GM23338 (cell line): ENCODE results near the gene SLC48A1. TPM values are rescaled to one million over a fixed set of nuclear protein-coding genes. Genes with fewer than 3 reads are reported as not detected.

Source experiments
- ATAC-seq: fragments of 200-7000 bp; cut with Tn5 transposase; 3 replicates; pipeline ENCODE4 v1.9.1; 2020
- DNase-seq: peaks from one replicate; pipeline ENCODE4 v3.0.0-alpha.2; 2015; ENCODE audit warnings: low spot score
- H2AFZ ChIP-seq: fragments of 200-600 bp; sonication (generic); 2 replicates; pipeline ENCODE4 v1.8.0; 2016; ENCODE audit warnings: antibody characterized with exemption, mild to moderate bottlenecking, moderate library complexity
- H3F3A ChIP-seq: fragments of 200-600 bp; sonication (generic); replicated peaks from 2 replicates; pipeline ENCODE4 v1.8.0; 2017; ENCODE audit warnings: antibody characterized with exemption, mixed run types, low read depth
- H3K27ac ChIP-seq: fragments of 200-600 bp; sonication (generic); 2 replicates; pipeline ENCODE4 v1.6.1; 2016; ENCODE audit warnings: low read depth
- H3K27me3 ChIP-seq: fragments of 200-600 bp; sonication (generic); 2 replicates; pipeline ENCODE4 v1.8.0; 2016; ENCODE audit warnings: mild to moderate bottlenecking, mixed run types, moderate library complexity; ENCODE audit not compliant: insufficient read depth
- H3K36me3 ChIP-seq: fragments of 200-600 bp; sonication (generic); 2 replicates; pipeline ENCODE4 v1.8.0; 2016; ENCODE audit warnings: mild to moderate bottlenecking; ENCODE audit not compliant: insufficient read depth
- H3K4me1 ChIP-seq: fragments of 200-600 bp; sonication (generic); 2 replicates; pipeline ENCODE4 v1.8.0; 2016; ENCODE audit warnings: mild to moderate bottlenecking, moderate library complexity; ENCODE audit not compliant: insufficient read depth
- H3K4me2 ChIP-seq: fragments of 200-600 bp; sonication (generic); 2 replicates; pipeline ENCODE4 v1.7.1; 2017; ENCODE audit warnings: mixed run types
- H3K4me3 ChIP-seq: fragments of 200-600 bp; sonication (generic); 2 replicates; pipeline ENCODE4 v1.6.1; 2016; ENCODE audit warnings: mixed run types
- H3K79me2 ChIP-seq: fragments of 200-600 bp; sonication (generic); replicated peaks from 2 replicates; pipeline ENCODE4 v1.8.0; 2017; ENCODE audit warnings: mild to moderate bottlenecking; ENCODE audit not compliant: insufficient read depth
- H3K9me2 ChIP-seq: fragments of 200-600 bp; sonication (generic); 2 replicates; pipeline ENCODE4 v1.8.0; 2017; ENCODE audit not compliant: insufficient read depth
- H4K20me1 ChIP-seq: fragments of 200-600 bp; sonication (generic); replicated peaks from 2 replicates; pipeline ENCODE4 v1.8.0; 2017; ENCODE audit warnings: mild to moderate bottlenecking; ENCODE audit not compliant: insufficient read depth
- H3K27ac Mint-ChIP-seq: 2 replicates; pipeline ENCODE4 v1.8.0; 2020; ENCODE audit warnings: inconsistent platforms, mild to moderate bottlenecking, moderate library complexity, mixed read lengths
- H3K27me3 Mint-ChIP-seq: 3 replicates; pipeline ENCODE4 v1.8.0; 2022; ENCODE audit warnings: low read depth, mild to moderate bottlenecking, moderate library complexity, mixed read lengths, inconsistent platforms; ENCODE audit not compliant: insufficient read depth, poor library complexity
- H3K36me3 Mint-ChIP-seq: 3 replicates; pipeline ENCODE4 v1.8.0; 2021; ENCODE audit warnings: low read depth, mild to moderate bottlenecking, inconsistent platforms, moderate library complexity, mixed read lengths
- H3K4me1 Mint-ChIP-seq: 3 replicates; pipeline ENCODE4 v1.8.0; 2020; ENCODE audit warnings: mild to moderate bottlenecking, inconsistent platforms, mixed read lengths
- H3K4me3 Mint-ChIP-seq: 3 replicates; pipeline ENCODE4 v1.8.0; 2021; ENCODE audit warnings: moderate library complexity, mild to moderate bottlenecking, inconsistent platforms, mixed read lengths
- H3K9me3 Mint-ChIP-seq: 3 replicates; pipeline ENCODE4 v1.8.0; 2020; ENCODE audit warnings: moderate library complexity, mild to moderate bottlenecking, inconsistent platforms, mixed read lengths
- CREB1 ChIP-seq: fragments of 250-450 bp; sonication (Bioruptor Pico); IDR thresholded peaks from 2 replicates; pipeline ENCODE4 v1.5.0; 2020; ENCODE audit warnings: low read depth, mild to moderate bottlenecking, moderate library complexity
- CTCF ChIP-seq, 2 experiments: fragments of 200-600 bp in 1 of 2; sonication (generic) in 1 of 2; conservative IDR thresholded peaks; 2 replicates each; pipeline versions ENCODE4 v1.5.1 to v1.6.1; 2016 to 2017; ENCODE audit warnings: antibody characterized with exemption in 2 of 2, low read depth in 2 of 2, mild to moderate bottlenecking in 2 of 2, moderate library complexity in 1 of 2
- ETS1 ChIP-seq: IDR thresholded peaks from 2 replicates; pipeline ENCODE4 v1.6.1; 2016; ENCODE audit warnings: antibody characterized with exemption
- EZH2 ChIP-seq: fragments of 200-600 bp; sonication (generic); IDR thresholded peaks from one replicate; pipeline ENCODE4 v1.8.0; 2017; ENCODE audit warnings: antibody characterized with exemption, mild to moderate bottlenecking, low read depth; ENCODE audit not compliant: unreplicated experiment
- EZH2phosphoT487 ChIP-seq: fragments of 200-600 bp; sonication (generic); IDR thresholded peaks from one replicate; pipeline ENCODE4 v1.8.1; 2018; ENCODE audit warnings: antibody characterized with exemption; ENCODE audit not compliant: unreplicated experiment
- JUNB ChIP-seq: IDR thresholded peaks from one replicate; pipeline ENCODE4 v1.6.1; 2016; ENCODE audit warnings: antibody characterized with exemption; ENCODE audit not compliant: unreplicated experiment
- NANOG ChIP-seq: IDR thresholded peaks from 2 replicates; pipeline ENCODE4 v1.6.1; 2016; ENCODE audit warnings: antibody characterized with exemption, borderline replicate concordance
- POLR2AphosphoS5 ChIP-seq: IDR thresholded peaks from 2 replicates; pipeline ENCODE4 v1.6.1; 2016; ENCODE audit warnings: antibody characterized with exemption, low read depth
- REST ChIP-seq: IDR thresholded peaks from one replicate; pipeline ENCODE4 v1.6.1; 2018; ENCODE audit warnings: antibody characterized with exemption; ENCODE audit not compliant: unreplicated experiment
- STAT1 ChIP-seq: IDR thresholded peaks from one replicate; pipeline ENCODE4 v1.6.1; 2016; ENCODE audit warnings: antibody characterized with exemption; ENCODE audit not compliant: unreplicated experiment
- ZNF114 ChIP-seq: fragments of 250-450 bp; sonication (Bioruptor Pico); IDR thresholded peaks from 2 replicates; pipeline ENCODE4 v1.5.0; 2020; ENCODE audit warnings: mild to moderate bottlenecking, moderate library complexity
- ZNF331 ChIP-seq: fragments of 250-450 bp; sonication (Bioruptor Pico); IDR thresholded peaks from 2 replicates; pipeline ENCODE4 v1.5.0; 2020; ENCODE audit warnings: low read depth, mild to moderate bottlenecking, moderate library complexity
- polyA plus RNA-seq: library from polyadenylated mRNA; unstranded; fragments of >200 nt; fragmentation: Nextera tagmentation; extraction: Ambion mirVana; gene quantifications from 2 replicates; pipeline ENCODE4 v1.2.1, GENCODE V29; 2016
- total RNA-seq: library from RNA; depleted of rRNA; stranded (reverse); fragments of >200 nt; shearing (Covaris generic); gene quantifications from 2 replicates; pipeline ENCODE4 v1.2.3, GENCODE V29; 2014

Gene SLC48A1
- total and polyA plus RNA-seq, 2 experiments from 2014 or later, result 5.8 to 9.0 TPM

GRCh38 chr12:47781479-47782371 is 8.7 kb downstream of the SLC48A1 start:
- peaks cover 31% of the 10 kb centered on the region for H3K27me3 Mint-ChIP-seq
- no peak overlapping the region for H3K4me2 ChIP-seq
- H3K4me3 Mint-ChIP-seq, result no peak overlapping the region
- H3F3A ChIP-seq, result no peaks in the 10 kb centered on the region
- no peak overlapping the region for H3K4me3 ChIP-seq
- H3K4me1 ChIP-seq, result peaks cover 18% of the 10 kb centered on the region; the same call in 1 of the 2 replicates
- no peaks in the 10 kb centered on the region for H3K9me3 Mint-ChIP-seq
- H3K36me3 Mint-ChIP-seq, result peaks cover 31% of the 10 kb centered on the region
- no peaks in the 10 kb centered on the region for H3K9me2 ChIP-seq
- H4K20me1 ChIP-seq, result peaks cover 2% of the 10 kb centered on the region
- no peaks in the 10 kb centered on the region for H3K27me3 ChIP-seq
- no peak overlapping the region for H3K27ac Mint-ChIP-seq
- no peaks in the 10 kb centered on the region for H3K79me2 ChIP-seq
- peaks cover 26% of the 10 kb centered on the region for H3K4me1 Mint-ChIP-seq
- DNase-seq (no peak), ATAC-seq (no peak)
- no peak overlapping the region for H3K27ac ChIP-seq
- H2AFZ ChIP-seq, result no peak overlapping the region
- TF ChIP-seq CREB1 (CRISPR knock-in tag) (no peak), POLR2AphosphoS5 (peak; percentile 20; the same call in 1 of the 2 replicates)
- no peaks in the 10 kb centered on the region for H3K36me3 ChIP-seq

DNA sequence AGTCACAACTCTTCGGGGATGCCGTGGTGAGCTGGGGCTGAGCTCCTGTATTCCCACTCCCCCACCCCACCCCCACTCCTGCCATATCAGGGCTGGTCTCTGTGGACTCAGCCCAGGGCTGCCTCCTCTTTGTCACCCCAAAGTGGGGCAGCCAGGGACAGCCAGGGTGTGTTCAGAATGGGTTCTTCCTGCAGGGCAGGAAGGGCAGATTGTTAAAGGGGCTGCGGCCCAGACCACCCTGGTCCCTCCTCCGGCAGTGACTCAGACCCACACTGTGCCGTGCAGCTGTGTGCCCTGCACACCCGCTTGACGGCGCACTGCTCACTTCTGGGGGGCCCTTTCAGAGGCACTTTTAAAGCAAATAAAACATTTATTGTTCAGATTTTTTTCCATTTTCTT is 9.3 kb downstream of the SLC48A1 start:
- no peak for ATAC-seq
- DNase-seq, result no peak
- Histone ChIP-seq H3K27me3 (no peaks in the 10 kb centered on the region), H3K27ac (no peak overlapping the region), H3F3A (no peaks in the 10 kb centered on the region), H4K20me1 (peaks cover 2% of the 10 kb centered on the region), H3K36me3 (peaks cover 3% of the 10 kb centered on the region; the same call in 1 of the 2 replicates), H3K4me2 (no peak overlapping the region), H3K4me1 (peaks cover 18% of the 10 kb centered on the region; the same call in 1 of the 2 replicates), H3K4me3 (no peak overlapping the region), H2AFZ (no peak overlapping the region), H3K9me2 (no peaks in the 10 kb centered on the region), H3K79me2 (no peaks in the 10 kb centered on the region)
- peaks cover 37% of the 10 kb centered on the region for H3K36me3 Mint-ChIP-seq
- peaks cover 22% of the 10 kb centered on the region for H3K4me1 Mint-ChIP-seq
- H3K9me3 Mint-ChIP-seq, result no peaks in the 10 kb centered on the region
- no peak overlapping the region for H3K4me3 Mint-ChIP-seq
- no peak overlapping the region for H3K27ac Mint-ChIP-seq
- peaks cover 31% of the 10 kb centered on the region for H3K27me3 Mint-ChIP-seq
- TF ChIP-seq EZH2 (no peak), CTCF (conservative IDR thresholded peaks at IDR 0.05; ENCODE audit: low read depth in 2 of 2) (no peak), POLR2AphosphoS5 (no peak), ZNF331 (CRISPR knock-in tag) (no peak), NANOG (no peak), REST (no peak), STAT1 (no peak), ZNF114 (CRISPR knock-in tag) (no peak), CREB1 (CRISPR knock-in tag) (no peak), EZH2phosphoT487 (no peak), ETS1 (no peak), JUNB (no peak)
